ENCODE results near the gene CDH4. TPM values are rescaled to one million over a fixed set of nuclear protein-coding genes. Genes with fewer than 3 reads are reported as not detected.

The CDH4 gene
- total RNA-seq, 2 donors from 2014 or later: 0.05 to 2.2 TPM

DNA sequence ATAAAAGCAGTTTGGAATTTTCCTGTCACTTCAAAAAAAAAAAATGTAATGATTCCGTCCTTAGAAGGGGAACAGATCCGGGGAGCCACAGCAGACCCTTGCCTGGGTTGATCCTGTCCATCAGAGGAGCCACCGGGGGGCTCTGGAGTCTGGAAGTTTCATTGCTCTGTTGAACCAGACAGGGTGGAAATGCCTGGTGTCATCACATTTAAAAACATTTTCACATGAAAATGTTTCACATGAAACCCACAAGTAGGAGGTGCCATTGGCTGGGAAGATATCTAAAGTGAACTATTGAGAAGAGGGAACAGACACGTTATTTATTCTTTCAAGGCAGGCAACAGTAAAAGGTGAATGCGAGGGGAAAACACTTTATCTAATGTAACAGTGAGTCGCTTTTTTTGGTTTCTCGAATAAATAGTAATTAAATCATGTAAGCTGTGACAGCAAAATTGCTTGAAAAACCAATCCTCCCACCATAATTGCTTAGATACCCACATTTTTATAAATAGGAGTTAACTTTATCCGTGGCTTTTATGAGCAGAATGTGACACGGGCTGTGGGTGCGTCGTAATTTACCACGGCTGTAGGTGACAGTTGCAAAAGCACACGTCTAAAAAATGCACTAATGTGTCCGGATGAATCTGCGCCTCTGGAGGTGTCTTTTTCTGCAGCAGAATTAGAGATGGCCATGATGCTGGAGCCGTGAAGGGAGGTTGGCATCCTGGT is 490.2 kb downstream of the CDH4 start:
- TF ChIP-seq POLR2A (IDR thresholded peaks at IDR 0.05): no peak
- TF ChIP-seq POLR2AphosphoS5 (IDR thresholded peaks at IDR 0.05): no peak
- H3K9me3 ChIP-seq: no peaks in the 10 kb centered on the region
- no peak for DNase-seq (ENCODE audit: low spot score)
- no peak overlapping the region for H3K27ac ChIP-seq
- no peaks in the 10 kb centered on the region for H3K36me3 ChIP-seq
- intact Hi-C loops (cut with DNase I): no loop called here
- H3K4me3 ChIP-seq: no peak overlapping the region
- no peaks in the 10 kb centered on the region for H3K4me1 ChIP-seq (replicated peaks)
- WGBS: 30% methylated on average over 16 of the region's 16 CpGs
- no peaks in the 10 kb centered on the region for H3K27me3 ChIP-seq (replicated peaks; ENCODE audit: insufficient read depth)

DNA sequence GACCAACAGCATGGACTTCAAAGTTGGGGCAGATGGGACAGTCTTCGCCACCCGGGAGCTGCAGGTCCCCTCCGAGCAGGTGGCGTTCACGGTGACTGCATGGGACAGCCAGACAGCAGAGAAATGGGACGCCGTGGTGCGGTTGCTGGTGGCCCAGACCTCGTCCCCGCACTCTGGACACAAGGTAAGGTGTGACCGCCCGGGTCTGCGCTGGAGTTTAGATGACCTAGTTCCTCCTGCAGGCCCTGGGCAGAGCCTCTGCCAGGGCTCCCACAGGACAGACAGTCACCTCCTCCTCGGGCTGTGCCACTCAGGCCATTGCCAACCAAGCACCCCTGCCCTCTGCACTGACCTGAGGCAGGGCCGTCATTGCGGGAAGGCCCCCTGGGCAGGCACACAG is 491.5 kb downstream of the CDH4 start:
- TF ChIP-seq POLR2A (IDR thresholded peaks at IDR 0.05): no peak
- TF ChIP-seq, protein P1, sequence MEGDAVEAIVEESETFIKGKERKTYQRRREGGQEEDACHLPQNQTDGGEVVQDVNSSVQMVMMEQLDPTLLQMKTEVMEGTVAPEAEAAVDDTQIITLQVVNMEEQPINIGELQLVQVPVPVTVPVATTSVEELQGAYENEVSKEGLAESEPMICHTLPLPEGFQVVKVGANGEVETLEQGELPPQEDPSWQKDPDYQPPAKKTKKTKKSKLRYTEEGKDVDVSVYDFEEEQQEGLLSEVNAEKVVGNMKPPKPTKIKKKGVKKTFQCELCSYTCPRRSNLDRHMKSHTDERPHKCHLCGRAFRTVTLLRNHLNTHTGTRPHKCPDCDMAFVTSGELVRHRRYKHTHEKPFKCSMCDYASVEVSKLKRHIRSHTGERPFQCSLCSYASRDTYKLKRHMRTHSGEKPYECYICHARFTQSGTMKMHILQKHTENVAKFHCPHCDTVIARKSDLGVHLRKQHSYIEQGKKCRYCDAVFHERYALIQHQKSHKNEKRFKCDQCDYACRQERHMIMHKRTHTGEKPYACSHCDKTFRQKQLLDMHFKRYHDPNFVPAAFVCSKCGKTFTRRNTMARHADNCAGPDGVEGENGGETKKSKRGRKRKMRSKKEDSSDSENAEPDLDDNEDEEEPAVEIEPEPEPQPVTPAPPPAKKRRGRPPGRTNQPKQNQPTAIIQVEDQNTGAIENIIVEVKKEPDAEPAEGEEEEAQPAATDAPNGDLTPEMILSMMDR (IDR thresholded peaks at IDR 0.05): no peak
- intact Hi-C loops (cut with DNase I): no loop called here
- Histone ChIP-seq H3K27ac (no peak overlapping the region), H3K9me3 (no peaks in the 10 kb centered on the region), H3K36me3 (no peaks in the 10 kb centered on the region), H3K4me3 (no peak overlapping the region), H3K27me3 (replicated peaks; ENCODE audit: insufficient read depth) (no peaks in the 10 kb centered on the region), H3K4me1 (replicated peaks) (no peaks in the 10 kb centered on the region)
- no peak for DNase-seq (ENCODE audit: low spot score)
- 95% methylated on average over 16 of the region's 16 CpGs for WGBS

DNA sequence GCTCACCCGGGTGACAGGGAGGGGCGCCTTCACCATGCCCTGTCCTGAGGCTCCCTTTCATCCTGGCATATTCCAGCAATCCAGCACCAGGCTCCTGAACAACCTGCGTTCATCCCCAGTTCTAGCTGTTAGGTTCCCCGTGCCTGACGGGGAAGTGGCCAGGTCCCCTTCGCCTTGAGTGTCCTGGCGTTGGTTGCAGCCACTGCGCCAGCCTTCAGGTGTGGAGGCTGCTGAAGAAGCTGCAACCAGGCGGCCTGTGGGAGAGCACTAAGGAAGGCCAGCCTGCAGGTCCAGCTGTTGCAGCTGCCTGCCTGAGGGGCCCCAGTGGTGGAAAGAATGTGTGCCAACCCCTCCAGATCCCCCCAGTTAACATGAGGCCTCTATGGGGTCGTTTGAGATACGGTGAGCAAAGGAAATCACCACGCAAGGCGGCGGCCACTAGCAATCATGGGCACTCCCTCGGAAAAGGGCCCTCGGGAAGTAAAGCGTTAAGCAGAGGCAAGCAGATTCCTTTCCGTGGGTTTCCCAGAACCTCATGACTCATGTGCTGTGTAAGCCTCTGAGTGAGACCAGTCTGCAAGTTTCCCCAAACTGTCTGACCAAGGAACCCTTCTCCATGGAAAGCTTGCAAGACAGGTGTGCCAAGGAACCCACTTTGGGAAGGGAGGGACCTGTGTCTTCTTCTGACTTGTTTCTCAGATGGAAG is 492.8 kb downstream of the CDH4 start:
- Histone ChIP-seq H3K27ac (no peak overlapping the region), H3K4me1 (replicated peaks) (no peaks in the 10 kb centered on the region), H3K9me3 (no peaks in the 10 kb centered on the region), H3K36me3 (no peaks in the 10 kb centered on the region), H3K4me3 (no peak overlapping the region), H3K27me3 (replicated peaks; ENCODE audit: insufficient read depth) (no peaks in the 10 kb centered on the region)
- no peak for DNase-seq (ENCODE audit: low spot score)
- intact Hi-C loops (cut with DNase I): no loop called here
- TF ChIP-seq POLR2A (IDR thresholded peaks at IDR 0.05) (no peak), POLR2AphosphoS5 (IDR thresholded peaks at IDR 0.05) (no peak)
- TF ChIP-seq, protein P1 (IDR thresholded peaks at IDR 0.05): no peak
- WGBS: 89% methylated on average over 16 of the region's 18 CpGs

DNA sequence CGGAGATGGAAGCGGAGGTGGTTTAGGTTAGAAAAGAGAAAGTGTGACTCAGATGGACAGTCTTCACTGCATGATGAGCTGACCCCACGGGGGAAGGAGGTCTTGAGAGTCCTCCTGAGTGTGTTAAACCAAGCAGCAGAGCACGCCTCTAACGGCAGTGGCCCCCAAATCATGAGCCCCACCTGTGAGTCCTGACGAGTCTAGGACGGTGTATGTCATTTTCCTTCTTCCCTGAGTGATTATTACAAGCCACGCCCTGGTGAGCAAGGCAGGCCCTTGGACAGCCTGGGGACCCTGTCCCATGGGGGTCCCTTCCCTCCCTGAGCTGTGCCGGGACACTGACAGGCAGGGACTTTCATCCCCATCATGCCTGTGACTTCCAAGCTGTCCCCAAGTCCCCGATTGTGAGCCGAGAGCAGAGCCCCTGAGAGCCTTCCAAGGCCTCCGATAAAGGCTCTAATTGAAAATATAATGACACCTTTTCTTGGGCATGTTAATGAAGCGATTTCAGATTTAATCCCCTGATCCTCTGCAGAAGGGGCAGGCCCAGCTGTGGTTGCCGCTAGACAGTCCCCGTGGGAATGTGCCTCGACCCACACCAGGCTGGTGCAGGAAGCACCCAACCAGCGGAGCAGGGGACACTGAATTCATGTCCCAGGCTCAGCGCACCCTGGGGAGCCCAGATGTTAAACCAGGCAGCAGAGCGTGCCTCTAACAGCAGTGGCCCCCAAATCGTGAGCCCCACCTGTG is 493.5 kb downstream of the CDH4 start:
- Histone ChIP-seq H3K4me3 (no peak overlapping the region), H3K4me1 (replicated peaks) (no peaks in the 10 kb centered on the region), H3K27me3 (replicated peaks; ENCODE audit: insufficient read depth) (no peaks in the 10 kb centered on the region), H3K36me3 (no peaks in the 10 kb centered on the region), H3K27ac (no peak overlapping the region), H3K9me3 (no peaks in the 10 kb centered on the region)
- intact Hi-C loops (cut with DNase I): no loop called here
- TF ChIP-seq POLR2A (IDR thresholded peaks at IDR 0.05): no peak
- TF ChIP-seq, protein P1 (IDR thresholded peaks at IDR 0.05): no peak
- no peak for TF ChIP-seq POLR2AphosphoS5 (IDR thresholded peaks at IDR 0.05)
- 91% methylated on average over 20 of the region's 20 CpGs for WGBS
- no peak for DNase-seq (ENCODE audit: low spot score)

DNA sequence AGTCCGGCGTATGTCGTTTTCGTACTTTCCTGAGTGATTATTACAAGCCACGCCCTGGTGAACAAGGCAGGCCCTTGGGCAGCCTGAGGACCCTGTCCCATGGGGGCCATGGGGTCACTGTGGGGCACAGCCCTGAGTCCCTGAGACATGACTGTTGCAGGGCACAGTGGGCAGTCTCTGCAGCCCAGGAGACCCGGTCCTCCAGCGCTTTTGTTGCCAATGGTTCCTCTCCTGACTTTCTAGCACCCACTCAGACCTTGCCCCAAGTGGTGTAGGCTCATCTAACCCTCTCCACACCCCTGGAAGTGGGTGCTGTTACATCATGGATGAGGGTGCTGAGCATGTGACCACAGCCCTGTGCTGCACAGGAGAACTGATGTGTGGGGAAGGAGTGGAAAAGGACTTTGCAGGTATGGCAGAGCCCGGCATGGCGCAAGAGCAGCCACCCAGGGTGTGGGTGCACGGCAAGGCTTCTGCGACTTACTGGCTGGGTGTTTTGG is 494.1 kb downstream of the CDH4 start:
- Histone ChIP-seq H3K27me3 (replicated peaks; ENCODE audit: insufficient read depth) (no peaks in the 10 kb centered on the region), H3K4me3 (no peak overlapping the region), H3K36me3 (no peaks in the 10 kb centered on the region), H3K9me3 (no peaks in the 10 kb centered on the region), H3K4me1 (replicated peaks) (no peaks in the 10 kb centered on the region), H3K27ac (no peak overlapping the region)
- no peak for DNase-seq (ENCODE audit: low spot score)
- TF ChIP-seq POLR2AphosphoS5 (IDR thresholded peaks at IDR 0.05) (no peak), POLR2A (IDR thresholded peaks at IDR 0.05) (no peak)
- TF ChIP-seq, protein P1 (IDR thresholded peaks at IDR 0.05): no peak
- intact Hi-C loops (cut with DNase I): no loop called here
- WGBS: 99% methylated on average over 11 of the region's 11 CpGs

Data from prostate gland (tissue), 2 donors.